Measurements from ENCODE around the gene SYNE1.

DNA sequence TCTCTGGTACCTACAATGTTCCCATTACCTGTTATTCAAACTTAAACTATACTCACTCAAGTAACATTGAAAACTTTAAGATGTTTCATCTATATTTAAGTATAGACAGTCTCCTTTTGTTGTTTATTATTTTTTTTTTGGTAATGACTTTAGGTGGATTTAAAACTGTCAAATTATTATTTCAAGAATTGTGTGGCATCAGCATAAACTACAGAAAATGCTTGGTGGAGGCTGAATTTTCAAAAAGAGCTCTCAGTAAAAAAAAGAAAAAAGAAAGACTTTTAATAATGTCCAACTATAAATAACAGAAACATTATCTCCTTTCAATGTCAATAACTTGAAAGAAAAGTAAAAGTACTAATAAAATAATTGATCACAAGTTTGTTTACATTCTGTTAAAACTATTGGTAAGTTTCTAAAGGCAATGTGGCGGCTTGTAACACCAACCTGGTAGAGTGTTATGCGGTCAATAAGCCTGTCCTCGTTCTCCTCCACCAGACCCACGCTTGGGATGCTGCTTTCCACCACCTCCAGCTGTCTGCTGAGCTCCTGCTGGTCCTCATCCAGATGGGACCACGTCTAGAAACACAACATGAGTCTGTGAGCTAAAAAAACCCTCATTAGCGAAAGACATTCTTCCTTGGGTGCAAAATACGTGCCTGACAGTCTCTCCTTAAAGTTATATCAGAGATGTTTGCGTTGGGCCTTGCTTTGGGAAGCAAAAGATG lies 400.6 kb downstream of the SYNE1 start:
- TF ChIP-seq CEBPB (IDR thresholded peaks at IDR 0.05) (no peak), NFE2L2 (conservative IDR thresholded peaks at IDR 0.05; ENCODE audit: low read length) (no peak), MYC (IDR thresholded peaks at IDR 0.05; ENCODE audit: borderline replicate concordance, low read length) (no peak), POLR2A (IDR thresholded peaks at IDR 0.05; ENCODE audit: low read length) (no peak)
- TF ChIP-seq, protein P1, sequence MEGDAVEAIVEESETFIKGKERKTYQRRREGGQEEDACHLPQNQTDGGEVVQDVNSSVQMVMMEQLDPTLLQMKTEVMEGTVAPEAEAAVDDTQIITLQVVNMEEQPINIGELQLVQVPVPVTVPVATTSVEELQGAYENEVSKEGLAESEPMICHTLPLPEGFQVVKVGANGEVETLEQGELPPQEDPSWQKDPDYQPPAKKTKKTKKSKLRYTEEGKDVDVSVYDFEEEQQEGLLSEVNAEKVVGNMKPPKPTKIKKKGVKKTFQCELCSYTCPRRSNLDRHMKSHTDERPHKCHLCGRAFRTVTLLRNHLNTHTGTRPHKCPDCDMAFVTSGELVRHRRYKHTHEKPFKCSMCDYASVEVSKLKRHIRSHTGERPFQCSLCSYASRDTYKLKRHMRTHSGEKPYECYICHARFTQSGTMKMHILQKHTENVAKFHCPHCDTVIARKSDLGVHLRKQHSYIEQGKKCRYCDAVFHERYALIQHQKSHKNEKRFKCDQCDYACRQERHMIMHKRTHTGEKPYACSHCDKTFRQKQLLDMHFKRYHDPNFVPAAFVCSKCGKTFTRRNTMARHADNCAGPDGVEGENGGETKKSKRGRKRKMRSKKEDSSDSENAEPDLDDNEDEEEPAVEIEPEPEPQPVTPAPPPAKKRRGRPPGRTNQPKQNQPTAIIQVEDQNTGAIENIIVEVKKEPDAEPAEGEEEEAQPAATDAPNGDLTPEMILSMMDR (IDR thresholded peaks at IDR 0.05): no peak
- TF ChIP-seq, protein P2, sequence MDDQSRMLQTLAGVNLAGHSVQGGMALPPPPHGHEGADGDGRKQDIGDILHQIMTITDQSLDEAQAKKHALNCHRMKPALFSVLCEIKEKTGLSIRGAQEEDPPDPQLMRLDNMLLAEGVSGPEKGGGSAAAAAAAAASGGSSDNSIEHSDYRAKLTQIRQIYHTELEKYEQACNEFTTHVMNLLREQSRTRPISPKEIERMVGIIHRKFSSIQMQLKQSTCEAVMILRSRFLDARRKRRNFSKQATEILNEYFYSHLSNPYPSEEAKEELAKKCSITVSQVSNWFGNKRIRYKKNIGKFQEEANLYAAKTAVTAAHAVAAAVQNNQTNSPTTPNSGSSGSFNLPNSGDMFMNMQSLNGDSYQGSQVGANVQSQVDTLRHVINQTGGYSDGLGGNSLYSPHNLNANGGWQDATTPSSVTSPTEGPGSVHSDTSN (IDR thresholded peaks at IDR 0.05): no peak

Measured in A549 (cell line).